ENCODE data around the gene GAB2. TPM values are rescaled to one million over a fixed set of nuclear protein-coding genes. Genes with fewer than 3 reads are reported as not detected.

The GAB2 gene
- polyA plus RNA-seq, 3 donors, result 2.8 to 39.4 (median 4.4) TPM

GRCh38 chr11:78438298-78438975 is 20.8 kb upstream of the GAB2 start:
- no peak overlapping the region for H2AFZ ChIP-seq (ENCODE audit: insufficient read depth, low read depth, low read length, poor library complexity, severe bottlenecking)
- no peak overlapping the region for H3K9ac ChIP-seq (ENCODE audit: insufficient read depth, low read length, poor library complexity, severe bottlenecking)
- H3K27ac ChIP-seq (ENCODE audit: low read depth in 1 of 2, low read length in 2 of 2), result peak overlapping the region in 1 of 2 donors; percentile 16
- DNase-seq, result peak in 2 of 3 donors; percentile 62 to 65
- peaks cover 5 to 8% of the 10 kb centered on the region in 2 donors for H3K36me3 ChIP-seq (replicated peaks in 1 of 2; ENCODE audit: control insufficient read depth in 1 of 2, insufficient read depth in 2 of 2, low read length in 2 of 2)
- Mint-ChIP-seq H3K4me1 (peaks cover 5% of the 10 kb centered on the region), H3K9me3 (no peaks in the 10 kb centered on the region), H3K4me3 (no peak overlapping the region), H3K36me3 (peaks cover 21 to 22% of the 10 kb centered on the region in 2 donors), H3K27me3 (ENCODE audit: low read depth in 3 of 3) (no peaks in the 10 kb centered on the region), H3K27ac (peak overlapping the region in 3 of 7 donors; percentile 37 to 46 (median 42))
- no peaks in the 10 kb centered on the region for H3K79me2 ChIP-seq (ENCODE audit: insufficient read depth, low read length)
- H3K27me3 ChIP-seq (ENCODE audit: control insufficient read depth in 2 of 2, insufficient read depth in 2 of 2, low read length in 2 of 2), result no peaks in the 10 kb centered on the region
- intact Hi-C loops (cut with micrococcal nuclease), result loop anchor here in 1 of 2 donors (10.0 kb wide), 2 partner anchors 64 to 214 kb away; no protein-coding TSS in a partner anchor
- H3K4me2 ChIP-seq (replicated peaks; ENCODE audit: extremely low read depth, low read length, poor library complexity, severe bottlenecking), result peak overlapping the region; percentile 15
- peaks cover 10 to 13% of the 10 kb centered on the region in 2 donors for H3K4me1 ChIP-seq (ENCODE audit: control insufficient read depth in 1 of 2, insufficient read depth in 2 of 2, low read length in 2 of 2)
- H3K9me3 ChIP-seq (replicated peaks in 1 of 2; ENCODE audit: control insufficient read depth in 1 of 2, insufficient read depth in 1 of 2, low read length in 2 of 2), result no peaks in the 10 kb centered on the region
- TF ChIP-seq CTCF (IDR thresholded peaks at IDR 0.05), result no peak
- no CpG with 5 or more reads among the region's 5 CpGs for WGBS (ENCODE audit: insufficient coverage)
- H4K20me1 ChIP-seq (ENCODE audit: insufficient read depth, low read length), result no peaks in the 10 kb centered on the region
- peak overlapping the region in 1 of 3 experiments; percentile 20 for H3K4me3 ChIP-seq (replicated peaks in 1 of 3; ENCODE audit: low read depth in 2 of 3, low read length in 3 of 3)

GRCh38 chr11:78432956-78433355 is 15.3 kb upstream of the GAB2 start:
- no peaks in the 10 kb centered on the region for H3K27me3 ChIP-seq (ENCODE audit: control insufficient read depth in 2 of 2, insufficient read depth in 2 of 2, low read length in 2 of 2)
- Mint-ChIP-seq H3K9me3 (no peaks in the 10 kb centered on the region), H3K27me3 (ENCODE audit: low read depth in 3 of 3) (no peaks in the 10 kb centered on the region), H3K4me1 (peaks cover 23% of the 10 kb centered on the region), H3K36me3 (peaks cover 4 to 9% of the 10 kb centered on the region in 2 donors), H3K4me3 (no peak overlapping the region), H3K27ac (no peak overlapping the region)
- H3K79me2 ChIP-seq (ENCODE audit: insufficient read depth, low read length), result no peaks in the 10 kb centered on the region
- no peaks in the 10 kb centered on the region for H3K9me3 ChIP-seq (replicated peaks in 1 of 2; ENCODE audit: control insufficient read depth in 1 of 2, insufficient read depth in 1 of 2, low read length in 2 of 2)
- DNase-seq, result no peak
- no CpG with 5 or more reads among the region's 1 CpG for WGBS (ENCODE audit: insufficient coverage)
- no peaks in the 10 kb centered on the region for H3K36me3 ChIP-seq (replicated peaks in 1 of 2; ENCODE audit: control insufficient read depth in 1 of 2, insufficient read depth in 2 of 2, low read length in 2 of 2)
- intact Hi-C loops (cut with micrococcal nuclease), result loop anchor here (2.0 to 10.0 kb wide), 3 partner anchors 18 to 208 kb away; no protein-coding TSS in a partner anchor
- H3K4me1 ChIP-seq (ENCODE audit: control insufficient read depth in 1 of 2, insufficient read depth in 2 of 2, low read length in 2 of 2), result peaks cover 16 to 19% of the 10 kb centered on the region in 2 donors
- no peak overlapping the region for H3K4me3 ChIP-seq (replicated peaks in 1 of 3; ENCODE audit: low read depth in 2 of 3, low read length in 3 of 3)
- no peak overlapping the region for H3K4me2 ChIP-seq (replicated peaks; ENCODE audit: extremely low read depth, low read length, poor library complexity, severe bottlenecking)
- H3K27ac ChIP-seq (ENCODE audit: low read depth in 1 of 2, low read length in 2 of 2), result no peak overlapping the region
- no peak overlapping the region for H3K9ac ChIP-seq (ENCODE audit: insufficient read depth, low read length, poor library complexity, severe bottlenecking)
- TF ChIP-seq CTCF (IDR thresholded peaks at IDR 0.05), result no peak
- no peak overlapping the region for H2AFZ ChIP-seq (ENCODE audit: insufficient read depth, low read depth, low read length, poor library complexity, severe bottlenecking)
- no peaks in the 10 kb centered on the region for H4K20me1 ChIP-seq (ENCODE audit: insufficient read depth, low read length)

All from CD14-positive monocyte (primary cell).